Measurements from ENCODE around the gene GPR152. TPM values are rescaled to one million over a fixed set of nuclear protein-coding genes. Genes with fewer than 3 reads are reported as not detected.
"Not testable (repeated sequence)": the region's sequence is repeated elsewhere in the genome, so short reads cannot be mapped to it uniquely, and the experiment has no call there.

Gene GPR152
- total RNA-seq, 1 donor from 2014 or later: not detected

DNA sequence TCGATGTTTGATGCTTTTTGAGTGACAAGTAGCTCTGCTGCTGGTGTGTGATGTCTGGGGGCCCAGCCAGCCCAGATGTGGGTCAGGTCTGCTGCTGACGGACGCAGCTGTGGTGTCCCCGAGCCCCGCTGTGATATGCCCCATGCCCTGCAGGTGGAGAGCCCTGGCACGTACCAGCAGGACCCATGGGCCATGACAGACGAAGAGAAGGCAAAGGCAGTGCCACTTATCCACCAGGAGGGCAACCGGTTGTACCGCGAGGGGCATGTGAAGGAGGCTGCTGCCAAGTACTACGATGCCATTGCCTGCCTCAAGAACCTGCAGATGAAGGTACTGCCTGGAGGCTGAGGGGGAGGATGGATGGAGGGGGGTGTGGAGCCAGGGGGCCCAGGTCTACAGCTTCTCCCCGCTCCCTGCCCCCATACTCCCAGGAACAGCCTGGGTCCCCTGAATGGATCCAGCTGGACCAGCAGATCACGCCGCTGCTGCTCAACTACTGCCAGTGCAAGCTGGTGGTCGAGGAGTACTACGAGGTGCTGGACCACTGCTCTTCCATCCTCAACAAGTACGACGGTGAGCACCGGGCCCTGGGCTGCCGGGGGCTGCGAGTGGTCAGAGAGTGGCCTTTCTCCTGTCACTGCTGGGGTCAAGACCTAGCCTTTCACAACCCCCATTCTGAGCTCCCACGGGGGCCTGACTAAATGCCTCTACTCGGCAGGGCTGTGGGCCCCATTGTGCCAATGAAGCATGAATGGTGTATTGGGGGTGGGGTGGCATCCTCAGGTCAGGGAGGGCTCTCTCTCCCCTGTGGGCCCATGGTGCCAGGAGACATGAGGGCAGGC lies 37.6 kb upstream of the GPR152 start:
- no peak for DNase-seq (ENCODE audit: low spot score)
- ATAC-seq: no peak

DNA sequence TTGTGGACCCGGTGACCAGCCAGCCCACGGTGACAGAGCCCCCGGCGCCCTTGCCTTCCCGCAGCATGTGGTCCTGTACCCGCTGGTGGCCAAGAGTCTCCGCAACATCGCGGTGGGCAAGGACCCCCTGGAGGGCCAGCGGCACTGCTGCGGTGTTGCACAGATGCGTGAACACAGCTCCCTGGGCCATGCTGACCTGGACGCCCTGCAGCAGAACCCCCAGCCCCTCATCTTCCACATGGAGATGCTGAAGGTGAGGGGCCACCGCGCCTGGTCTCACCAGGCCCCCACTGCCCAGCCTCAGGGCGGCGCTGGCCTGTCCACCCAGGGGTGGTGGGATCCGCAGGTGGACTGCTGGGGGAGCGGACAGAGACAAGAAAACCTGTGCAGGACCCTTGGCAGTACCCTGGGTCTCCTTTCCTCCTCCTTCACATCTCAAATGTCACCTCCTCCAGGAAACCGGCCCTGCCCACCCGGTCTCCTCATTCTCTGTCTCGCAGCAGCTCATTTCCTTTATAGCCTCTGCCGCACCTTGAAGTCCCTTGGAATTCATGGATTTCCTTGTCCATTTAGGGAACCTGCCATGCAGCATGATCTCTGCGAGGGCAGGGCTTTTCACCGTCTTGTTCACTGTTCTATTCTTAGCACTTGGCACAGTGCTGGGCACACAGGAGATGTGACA lies 36.8 kb upstream of the GPR152 start:
- ATAC-seq (no peak), DNase-seq (ENCODE audit: low spot score) (no peak)

DNA sequence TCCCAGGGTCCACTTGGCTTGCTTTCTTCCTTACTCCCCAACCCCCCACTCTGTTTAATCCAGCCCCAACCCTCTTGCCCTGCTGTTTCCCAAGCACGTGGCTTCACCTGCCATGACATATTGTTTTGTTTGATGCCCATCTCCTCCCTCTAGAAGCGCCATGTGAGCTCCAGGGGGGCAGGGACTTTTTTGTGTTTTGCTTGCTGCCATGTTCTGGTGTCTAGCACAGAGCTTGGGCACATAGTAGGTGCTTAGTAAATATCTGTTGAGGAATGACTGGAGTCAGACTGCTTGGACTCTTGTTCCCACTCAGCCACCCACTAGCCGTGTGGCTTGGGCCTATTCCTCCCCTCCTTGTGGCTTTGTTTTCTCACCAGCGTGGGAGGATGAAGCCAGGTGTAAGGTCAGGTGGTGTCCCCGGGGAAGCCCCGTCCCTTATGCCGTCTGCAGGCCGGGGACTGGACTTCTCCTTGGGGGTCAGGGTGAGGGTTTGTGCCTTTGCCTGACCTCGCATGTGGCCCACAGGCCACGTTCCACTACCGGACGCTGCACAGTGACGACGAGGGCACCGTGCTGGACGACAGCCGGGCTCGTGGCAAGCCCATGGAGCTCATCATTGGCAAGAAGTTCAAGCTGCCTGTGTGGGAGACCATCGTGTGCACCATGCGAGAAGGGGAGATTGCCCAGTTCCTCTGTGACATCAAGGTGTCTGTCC lies 34.1 kb upstream of the GPR152 start:
- DNase-seq (ENCODE audit: low spot score): no peak
- ATAC-seq: no peak

DNA sequence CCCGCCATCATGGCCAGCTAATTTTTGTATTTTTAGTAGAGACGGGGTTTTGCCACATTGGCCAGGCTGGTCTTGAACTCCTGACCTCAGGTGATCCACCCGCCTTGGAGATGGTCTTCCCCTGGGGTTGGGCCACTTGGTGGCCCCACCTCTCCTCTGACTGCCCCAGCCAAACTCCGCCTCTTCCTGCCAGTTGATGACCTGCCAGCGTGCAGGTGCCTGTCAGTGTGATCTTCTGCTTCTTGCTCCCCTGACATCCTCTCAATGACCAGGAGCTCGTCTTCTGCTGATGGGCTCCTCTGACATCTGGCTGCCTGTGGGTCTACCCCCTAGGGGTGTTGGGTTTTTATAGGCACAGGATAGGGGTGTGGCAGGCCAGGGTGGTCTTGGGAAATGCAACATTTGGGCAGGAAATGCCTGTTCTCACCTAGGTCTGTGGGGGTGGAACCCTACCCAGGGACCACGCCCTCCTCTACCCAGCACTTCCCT lies 33.4 kb upstream of the GPR152 start:
- not testable (repeated sequence) for DNase-seq (ENCODE audit: low spot score); ATAC-seq

GRCh38 chr11:67484847-67485311 lies 32.4 kb upstream of the GPR152 start:
- no peak for ATAC-seq
- no peak for DNase-seq (ENCODE audit: low spot score)

- DNase-seq (ENCODE audit: low spot score) (no peak), ATAC-seq (no peak)
Observed at GRCh38 chr11:67483831-67484665, 31.5 kb upstream of the GPR152 start.

DNA sequence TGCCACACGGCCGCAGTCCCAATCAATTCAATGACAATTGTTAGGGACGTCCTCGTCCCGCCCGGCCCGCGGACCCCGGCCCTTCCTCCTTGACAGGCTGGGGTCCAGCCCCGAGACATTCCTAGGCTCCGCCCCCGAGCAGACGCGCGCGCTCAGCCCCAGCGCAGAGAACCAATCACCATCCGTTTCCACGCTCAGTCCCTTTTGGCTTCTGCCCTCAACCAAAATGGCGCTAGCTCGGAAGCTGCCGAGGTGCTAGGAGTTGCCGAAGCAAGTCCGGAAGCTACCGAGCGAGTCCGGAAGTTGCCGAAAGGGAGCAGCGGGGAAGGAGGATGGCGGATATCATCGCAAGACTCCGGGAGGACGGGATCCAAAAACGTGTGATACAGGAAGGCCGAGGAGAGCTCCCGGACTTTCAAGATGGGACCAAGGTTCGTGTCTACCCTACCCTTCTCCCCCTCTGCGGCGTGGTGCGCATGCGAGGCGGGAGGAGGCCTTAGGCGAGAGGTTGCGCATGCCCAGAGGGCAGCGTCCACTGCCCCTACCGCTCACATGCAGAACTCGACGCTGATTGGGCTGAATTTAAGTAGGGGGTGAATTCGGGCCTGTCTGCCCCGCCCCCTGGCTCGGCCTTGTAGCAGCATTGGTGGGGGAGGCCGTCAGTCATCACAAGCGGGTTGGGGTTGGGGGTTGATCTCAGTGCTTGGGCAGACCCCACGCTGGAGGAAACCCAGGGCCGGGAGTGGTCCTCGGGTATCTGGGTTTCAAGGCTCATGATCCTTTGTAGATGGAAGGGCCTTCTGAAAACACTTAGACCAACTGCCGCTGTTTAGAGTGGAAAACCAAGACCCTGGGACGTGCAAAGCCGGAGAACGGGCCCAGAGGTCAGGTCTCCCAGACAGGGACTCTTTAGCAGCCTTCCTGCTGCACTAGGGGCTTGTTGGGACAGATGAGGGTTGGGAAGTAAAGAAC lies 30.6 kb upstream of the GPR152 start, which contains the start of gene AIP:
Gene AIP (plus strand): TSS at position 200 of the 972 bp plus-strand sequence. CDS start 133 bp downstream, at position 333.
- ATAC-seq (peak; percentile 98), DNase-seq (ENCODE audit: low spot score) (peak; percentile 98)

DNA sequence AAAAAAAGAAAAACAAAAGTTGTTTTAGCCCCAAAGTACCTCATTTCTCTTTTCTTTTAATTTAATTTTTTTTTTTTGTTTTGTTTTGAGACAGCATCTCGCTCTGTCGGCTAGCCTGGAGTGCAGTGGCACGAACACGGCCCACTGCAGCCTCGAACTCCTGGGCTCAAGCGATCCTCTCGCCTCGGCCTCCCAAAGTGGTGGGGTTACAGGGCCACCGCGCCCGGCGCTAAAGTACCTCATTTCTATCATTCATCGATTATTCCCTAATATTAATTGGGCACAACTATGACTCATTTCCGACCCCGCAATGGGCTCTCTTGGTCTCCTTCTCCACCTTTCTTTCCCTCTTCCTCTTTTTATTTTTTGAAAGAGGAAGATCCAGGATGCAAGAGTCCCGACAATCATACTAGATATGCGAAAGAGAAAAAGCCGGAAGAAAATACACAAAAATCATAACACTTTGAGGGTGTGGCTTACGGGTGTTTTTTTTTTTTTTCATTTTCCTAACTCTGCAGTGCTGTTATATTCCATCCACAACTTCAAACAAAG lies 29.8 kb upstream of the GPR152 start:
- DNase-seq (ENCODE audit: low spot score): no peak
- ATAC-seq: no peak

- not testable (repeated sequence) for DNase-seq (ENCODE audit: low spot score); ATAC-seq
Observed at GRCh38 chr11:67477344-67478050, 25.0 kb upstream of the GPR152 start.

GRCh38 chr11:67476692-67477091 lies 24.2 kb upstream of the GPR152 start:
- ATAC-seq; DNase-seq (ENCODE audit: low spot score): not testable (repeated sequence)

- no peak for DNase-seq (ENCODE audit: low spot score)
- no peak for ATAC-seq
Observed at GRCh38 chr11:67472882-67473281, 20.4 kb upstream of the GPR152 start.

DNA sequence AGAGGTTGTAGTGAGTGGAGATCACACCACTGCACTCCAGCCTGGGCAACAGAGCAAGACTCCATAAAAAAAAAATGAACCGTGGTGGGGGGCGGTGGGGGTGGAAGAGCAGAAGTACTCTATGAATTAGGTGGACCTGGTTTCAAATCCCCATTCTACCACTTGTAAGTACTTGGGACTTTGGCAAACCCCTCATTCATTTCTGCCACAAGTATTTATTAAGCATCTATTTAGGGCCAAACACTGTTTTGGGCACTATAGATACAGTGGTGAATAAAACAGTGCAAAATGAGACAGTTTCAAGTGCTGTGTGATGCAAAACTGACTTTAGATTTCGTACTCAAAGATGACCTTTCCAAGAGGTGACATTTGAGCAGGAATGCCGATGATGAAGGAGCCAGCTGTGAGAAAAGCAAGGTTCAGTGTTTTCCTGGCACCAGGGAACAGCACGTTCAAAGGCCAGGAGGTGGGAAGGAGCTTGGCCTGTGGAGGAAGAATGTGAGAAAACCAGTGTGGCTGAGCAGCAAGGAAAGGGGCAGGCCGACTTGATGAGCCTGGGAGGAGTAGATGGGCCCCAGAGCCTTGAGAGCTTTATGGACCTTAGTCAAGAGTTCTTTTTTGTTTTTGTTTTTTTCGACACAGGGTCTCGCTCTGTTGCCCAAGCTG lies 17.9 kb upstream of the GPR152 start:
- ATAC-seq (no peak), DNase-seq (ENCODE audit: low spot score) (no peak)

- ATAC-seq: no peak
- no peak for DNase-seq (ENCODE audit: low spot score)
Observed at GRCh38 chr11:67469508-67469811, 16.9 kb upstream of the GPR152 start.

GRCh38 chr11:67468759-67469507 lies 16.4 kb upstream of the GPR152 start, which contains the start of gene TMEM134:
Gene TMEM134, minus strand, starts transcription at chr11:67469251. Its CDS starts 59 bp downstream, at chr11:67469192.
- ATAC-seq (peak; percentile 80), DNase-seq (ENCODE audit: low spot score) (peak; percentile 93)

DNA sequence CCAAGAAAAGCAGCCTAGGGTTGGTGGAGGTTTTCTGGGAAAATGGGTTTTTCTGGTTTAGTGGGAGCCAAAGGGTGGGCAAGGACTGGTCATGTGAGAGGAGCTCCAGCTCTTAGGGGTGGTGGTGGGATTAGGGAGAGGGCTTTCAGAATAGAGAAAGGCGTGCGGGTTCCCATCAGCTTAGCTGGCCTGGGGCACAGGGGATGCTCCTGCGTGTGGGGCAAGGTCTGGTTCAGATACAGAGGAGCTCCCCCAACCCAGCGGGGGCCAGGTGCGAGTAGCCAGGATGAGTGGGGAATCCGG lies 15.9 kb upstream of the GPR152 start:
- peak; percentile 0 for ATAC-seq
- DNase-seq (ENCODE audit: low spot score): no peak

DNA sequence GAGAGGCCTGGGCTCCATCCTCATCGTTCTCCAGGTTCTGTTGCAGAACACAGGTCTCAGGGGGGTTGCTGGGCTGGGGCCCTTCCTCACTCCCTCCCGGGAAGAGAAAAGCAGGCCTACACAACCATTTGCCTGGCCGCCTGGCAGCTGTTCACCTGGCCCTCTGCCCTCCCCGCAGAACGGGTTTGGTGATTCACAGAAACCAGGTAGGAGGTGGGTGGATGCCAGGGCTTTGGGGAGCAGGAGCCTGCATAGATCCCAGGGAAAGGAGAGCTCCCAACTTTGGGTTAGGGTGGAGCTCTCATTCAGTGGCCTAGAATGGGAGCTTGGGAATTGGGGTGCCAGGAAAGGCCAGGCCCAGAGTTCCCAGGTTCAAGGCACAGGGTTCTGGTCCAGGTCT lies 15.5 kb upstream of the GPR152 start:
- DNase-seq (ENCODE audit: low spot score): peak; percentile 90
- ATAC-seq: peak; percentile 41

Data from left lobe of liver (tissue), 2 donors.